Endothelial cell of umbilical vein (primary cell): Measurements from ENCODE around the gene TTC31. TPM values are rescaled to one million over a fixed set of nuclear protein-coding genes. Genes with fewer than 3 reads are reported as not detected.

ENCODE experiments used
- BruUV-seq: library from RNA; stranded (reverse); fragments of 400-500 nt; replicated peaks from 2 replicates; lab custom pipeline; 2021; lab: Mats Ljungman, UMichigan
- CTCF ChIA-PET: fragments of 300-600, 350-600 bp; sonication (Branson Sonifier 250); formaldehyde crosslinking; loops from one replicate; lab custom pipeline; 2021; ENCODE audit warnings: antibody characterized with exemption, inconsistent platforms; lab: Charles Lee
- POLR2A ChIA-PET: fragments of 300-600, 350-600 bp; sonication (Branson Sonifier 250); formaldehyde crosslinking; loops from one replicate; lab custom pipeline; 2021; ENCODE audit warnings: antibody characterized with exemption, inconsistent platforms; lab: Charles Lee
- DNase-seq: peaks from one replicate; pipeline ENCODE4 v3.0.0-alpha.2; 2011; ENCODE audit warnings: low read depth, low spot score
- FAIRE-seq: peaks from 2 replicates; lab custom pipeline; 2011; peaks lifted over from hg19 to GRCh38; lab: Jason Lieb, UNC
- H2AFZ ChIP-seq: 2 replicates; pipeline ENCODE4 v1.6.0; 2012; ENCODE audit warnings: low read depth, low read length, control low read depth, inconsistent platforms
- H3K27ac ChIP-seq: 2 replicates; pipeline ENCODE4 v1.5.1; 2011; ENCODE audit warnings: low read depth, mild to moderate bottlenecking, control low read depth, low read length, moderate library complexity; ENCODE audit not compliant: insufficient read depth
- H3K27me3 ChIP-seq, 2 experiments: 2 replicates each; pipeline versions ENCODE4 v1.6.0 to v1.6.1; 2011; ENCODE audit warnings: low read length in 2 of 2, mixed read lengths in 1 of 2; ENCODE audit not compliant: control insufficient read depth in 2 of 2, insufficient read depth in 2 of 2
- H3K36me3 ChIP-seq, 2 experiments: 2 replicates in 1 of 2; 3 replicates in 1 of 2; pipeline ENCODE4 v1.5.1; 2011; ENCODE audit warnings: low read length in 2 of 2, mild to moderate bottlenecking in 1 of 2, moderate library complexity in 1 of 2; ENCODE audit not compliant: control insufficient read depth in 2 of 2, insufficient read depth in 2 of 2; ENCODE audit errors: extremely low read depth in 1 of 2
- H3K4me1 ChIP-seq: 3 replicates; pipeline ENCODE4 v1.5.1; 2011; ENCODE audit warnings: mild to moderate bottlenecking, low read length; ENCODE audit not compliant: control insufficient read depth, insufficient read depth; ENCODE audit errors: extremely low read depth
- H3K4me2 ChIP-seq: 2 replicates; pipeline ENCODE4 v1.6.1; 2011; ENCODE audit warnings: low read length, control low read depth, mixed read lengths; ENCODE audit not compliant: insufficient read depth
- H3K4me3 ChIP-seq, 3 experiments: fragments of 200-600 bp in 1 of 3; sonication (generic), shearing (Covaris generic) in 1 of 3; replicated peaks in 1 of 3; 2 replicates each; pipeline ENCODE4 v1.5.1; 2011 to 2016; ENCODE audit warnings: control low read depth in 3 of 3, low read length in 3 of 3, mild to moderate bottlenecking in 2 of 3, inconsistent platforms in 1 of 3, low read depth in 1 of 3, moderate library complexity in 1 of 3; ENCODE audit not compliant: insufficient read depth in 1 of 3
- H3K79me2 ChIP-seq: 2 replicates; pipeline ENCODE4 v1.6.0; 2012; ENCODE audit warnings: low read length, inconsistent platforms; ENCODE audit not compliant: control insufficient read depth, insufficient read depth
- H3K9ac ChIP-seq: replicated peaks from 2 replicates; pipeline ENCODE3; 2011; ENCODE audit warnings: low read length, control low read depth; ENCODE audit not compliant: insufficient read depth; ENCODE audit errors: extremely low read depth
- H3K9me1 ChIP-seq: replicated peaks from 3 replicates; pipeline ENCODE4 v1.6.0; 2011; ENCODE audit warnings: mild to moderate bottlenecking, low read length; ENCODE audit not compliant: control insufficient read depth, insufficient read depth; ENCODE audit errors: extremely low read depth
- H3K9me3 ChIP-seq: replicated peaks from 2 replicates; pipeline ENCODE4 v1.5.1; 2012; ENCODE audit warnings: low read length, inconsistent platforms; ENCODE audit not compliant: control insufficient read depth, insufficient read depth
- H4K20me1 ChIP-seq: replicated peaks from 2 replicates; pipeline ENCODE3; 2011; ENCODE audit warnings: mild to moderate bottlenecking, low read length; ENCODE audit not compliant: control insufficient read depth, insufficient read depth; ENCODE audit errors: extremely low read depth
- EZH2 ChIP-seq: IDR thresholded peaks from 2 replicates; pipeline ENCODE4 v1.6.1; 2012; ENCODE audit warnings: borderline replicate concordance, low read depth, mild to moderate bottlenecking, moderate library complexity, low read length, inconsistent platforms; ENCODE audit not compliant: severe bottlenecking
- FOS ChIP-seq: IDR thresholded peaks from 2 replicates; pipeline ENCODE4 v1.6.1; 2011; ENCODE audit warnings: mild to moderate bottlenecking, low read length, moderate library complexity, borderline replicate concordance; ENCODE audit not compliant: insufficient read depth
- GATA2 ChIP-seq: IDR thresholded peaks from 2 replicates; pipeline ENCODE4 v1.7.0; 2011; ENCODE audit warnings: low read depth, mild to moderate bottlenecking, moderate library complexity, mixed read lengths, low read length; ENCODE audit not compliant: insufficient read length, insufficient read depth
- JUN ChIP-seq: IDR thresholded peaks from 2 replicates; pipeline ENCODE4 v1.6.1; 2011; ENCODE audit warnings: borderline replicate concordance, low read depth; ENCODE audit not compliant: insufficient read length, insufficient read depth
- MYC ChIP-seq: IDR thresholded peaks from one replicate; pipeline ENCODE4 v1.6.1; 2011; ENCODE audit warnings: mild to moderate bottlenecking, low read depth, low read length
- POLR2A ChIP-seq: IDR thresholded peaks from 2 replicates; pipeline ENCODE4 v1.6.1; 2012; ENCODE audit warnings: low read depth, mild to moderate bottlenecking, control low read depth, low read length
- POLR2AphosphoS5 ChIP-seq: IDR thresholded peaks from 2 replicates; pipeline ENCODE4 v1.6.1; 2012; ENCODE audit warnings: low read depth, mild to moderate bottlenecking, control low read depth, low read length, moderate library complexity; ENCODE audit not compliant: insufficient read depth
- dilution Hi-C: fragments of 300-500 bp; cut with MboI; formaldehyde crosslinking; loops from one replicate; pipeline ENCODE4 v1.15.0; 2019; ENCODE audit warnings: low sequenced_read_pairs; ENCODE audit not compliant: extremely low pct_ligation_motif_present
- intact Hi-C: fragments of 100-400 bp; cut with micrococcal nuclease; formaldehyde crosslinking; loops from one replicate; pipeline ENCODE4 v1.10.0; 2022
- polyA plus RNA-seq, 4 experiments: library from polyadenylated mRNA; depleted of rRNA in 3 of 4; stranded (reverse) in 3 of 4; unstranded in 1 of 4; fragments of >200 nt; gene quantifications; 2 replicates each; pipeline versions ENCODE4 v1.2.1 to v1.2.3, GENCODE V29; 2011 to 2012; ENCODE audit warnings: missing spikeins in 1 of 4
- total RNA-seq: library from RNA; stranded (reverse); gene quantifications from 2 replicates; pipeline ENCODE4 v1.2.3, GENCODE V29; 2021
- TF ChIP-seq, protein P1 (sequence below): IDR thresholded peaks from 2 replicates; pipeline ENCODE4 v1.6.1; 2011; ENCODE audit not compliant: insufficient read depth, insufficient read length
- TF ChIP-seq, protein P2 (sequence below), 2 donors: IDR thresholded peaks; 1 replicate in 1 of 2; 2 replicates in 1 of 2; pipeline ENCODE4 v1.5.1; 2011; ENCODE audit warnings: low read length in 2 of 2, mild to moderate bottlenecking in 2 of 2, moderate library complexity in 2 of 2, control low read depth in 1 of 2, inconsistent platforms in 1 of 2, low read depth in 1 of 2; ENCODE audit not compliant: insufficient read depth in 1 of 2; ENCODE audit errors: extremely low read depth in 1 of 2

TTC31 gene
- total and polyA plus RNA-seq, 2 donors (not counting 3 experiments of a cell fraction or from before 2014, with no cell fraction given) = 20.1 to 24.1 TPM

DNA sequence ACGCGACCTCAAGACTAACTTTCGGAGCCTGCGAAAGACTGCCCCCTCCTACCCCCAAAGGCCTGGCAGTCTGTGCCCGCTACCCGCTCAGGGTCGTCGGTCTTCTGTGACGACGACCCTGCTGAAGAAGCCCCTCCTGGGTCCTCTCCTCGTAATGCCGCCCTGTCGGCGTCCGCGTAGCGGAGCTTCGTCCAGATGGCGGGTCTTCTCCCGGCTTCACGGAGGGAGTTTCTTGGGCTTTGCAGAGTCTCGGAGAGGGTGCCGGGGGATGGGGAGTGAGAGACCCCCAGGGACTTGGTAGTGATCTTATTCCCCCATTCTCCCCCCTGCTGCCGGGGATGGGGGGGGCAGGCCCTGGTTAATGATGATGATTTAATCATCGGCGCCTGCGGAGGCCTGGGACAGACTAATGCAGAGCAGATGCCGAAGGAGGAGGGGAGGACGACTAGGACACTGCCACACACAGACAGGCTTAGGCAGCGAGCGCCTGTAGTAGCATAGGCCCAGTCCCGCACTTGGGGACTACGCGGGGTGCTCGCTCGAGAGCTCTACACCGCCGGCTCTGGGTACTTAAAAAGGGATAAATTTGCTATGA, 25.1 kb downstream of the TTC31 start:
- POLR2A ChIA-PET = interaction anchor here (1.2 kb wide), 1 partner anchor 21 kb away, joined by 3 read pairs; the partner anchor contains the start of genes AUP1 and HTRA2
- intact Hi-C loops = loop anchor here (1.0 to 2.0 kb wide), 4 partner anchors 21 to 79 kb away; partner anchors contain the start of genes AUP1, DOK1, HTRA2 and TTC31
- no TSS peak for BruUV-seq

DNA sequence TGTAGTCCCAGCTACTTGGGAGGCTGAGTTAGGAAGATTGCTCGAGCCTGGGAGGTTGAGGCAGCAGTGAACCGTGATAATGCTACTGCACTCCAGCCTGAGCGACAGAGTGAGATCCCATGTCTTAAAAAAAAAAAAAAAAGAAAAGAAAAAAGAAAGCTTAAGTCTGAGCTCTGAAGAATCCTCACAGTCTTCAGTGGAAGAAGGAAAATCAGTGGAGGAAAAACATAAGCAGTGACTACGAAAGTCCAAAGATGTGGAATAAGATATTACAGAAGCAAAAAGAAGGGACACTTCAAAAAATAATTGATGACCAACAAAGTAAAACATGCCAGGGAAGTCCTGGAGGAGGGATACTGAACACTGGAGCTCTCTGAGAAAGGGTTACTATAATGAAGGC, 27.4 kb downstream of the TTC31 start:
- H3K36me3 ChIP-seq = peaks cover 0 to 3% of the 10 kb centered on the region in 2 experiments
- peaks cover 15% of the 10 kb centered on the region for H3K4me1 ChIP-seq
- no peak overlapping the region for H2AFZ ChIP-seq
- POLR2A ChIA-PET = interaction anchor here (0.6 kb wide), 1 partner anchor 39 kb away, joined by 3 read pairs; no protein-coding TSS in a partner anchor
- H3K27me3 ChIP-seq = peaks cover 55 to 68% of the 10 kb centered on the region in 2 experiments
- H3K9ac ChIP-seq = no peak overlapping the region
- no peaks in the 10 kb centered on the region for H3K9me1 ChIP-seq
- H4K20me1 ChIP-seq = no peaks in the 10 kb centered on the region
- dilution Hi-C loops = no loop called here
- H3K4me3 ChIP-seq = no peak overlapping the region
- H3K27ac ChIP-seq = no peak overlapping the region
- TF ChIP-seq, protein P1, sequence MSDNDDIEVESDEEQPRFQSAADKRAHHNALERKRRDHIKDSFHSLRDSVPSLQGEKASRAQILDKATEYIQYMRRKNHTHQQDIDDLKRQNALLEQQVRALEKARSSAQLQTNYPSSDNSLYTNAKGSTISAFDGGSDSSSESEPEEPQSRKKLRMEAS = no peak
- TF ChIP-seq JUN (no peak), EZH2 (no peak), FOS (no peak), POLR2A (no peak), MYC (no peak), GATA2 (no peak), POLR2AphosphoS5 (no peak)
- TF ChIP-seq, protein P2, sequence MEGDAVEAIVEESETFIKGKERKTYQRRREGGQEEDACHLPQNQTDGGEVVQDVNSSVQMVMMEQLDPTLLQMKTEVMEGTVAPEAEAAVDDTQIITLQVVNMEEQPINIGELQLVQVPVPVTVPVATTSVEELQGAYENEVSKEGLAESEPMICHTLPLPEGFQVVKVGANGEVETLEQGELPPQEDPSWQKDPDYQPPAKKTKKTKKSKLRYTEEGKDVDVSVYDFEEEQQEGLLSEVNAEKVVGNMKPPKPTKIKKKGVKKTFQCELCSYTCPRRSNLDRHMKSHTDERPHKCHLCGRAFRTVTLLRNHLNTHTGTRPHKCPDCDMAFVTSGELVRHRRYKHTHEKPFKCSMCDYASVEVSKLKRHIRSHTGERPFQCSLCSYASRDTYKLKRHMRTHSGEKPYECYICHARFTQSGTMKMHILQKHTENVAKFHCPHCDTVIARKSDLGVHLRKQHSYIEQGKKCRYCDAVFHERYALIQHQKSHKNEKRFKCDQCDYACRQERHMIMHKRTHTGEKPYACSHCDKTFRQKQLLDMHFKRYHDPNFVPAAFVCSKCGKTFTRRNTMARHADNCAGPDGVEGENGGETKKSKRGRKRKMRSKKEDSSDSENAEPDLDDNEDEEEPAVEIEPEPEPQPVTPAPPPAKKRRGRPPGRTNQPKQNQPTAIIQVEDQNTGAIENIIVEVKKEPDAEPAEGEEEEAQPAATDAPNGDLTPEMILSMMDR (IDR thresholded peaks at IDR 0.05; ENCODE audit: extremely low read depth in 1 of 2, insufficient read depth in 1 of 2, low read depth in 1 of 2, low read length in 2 of 2) = no peak
- DNase-seq = no peak
- no peaks in the 10 kb centered on the region for H3K9me3 ChIP-seq
- intact Hi-C loops = no loop called here
- H3K4me2 ChIP-seq = no peak overlapping the region
- CTCF ChIA-PET = interaction anchor here (0.8 to 1.5 kb wide), 3 partner anchors 10 to 79 kb away, joined by 3 to 4 read pairs (median 3); no protein-coding TSS in a partner anchor
- FAIRE-seq = no peak
- BruUV-seq = no TSS peak
- H3K79me2 ChIP-seq = peaks cover 4% of the 10 kb centered on the region

More for the DNA sequence above, 25.1 kb downstream of the TTC31 start:
- peak overlapping the region; percentile 29 for H2AFZ ChIP-seq
- H3K4me3 ChIP-seq = peak overlapping the region; percentile 3 to 75 (median 37)
- H3K27ac ChIP-seq = no peak overlapping the region
- H3K27me3 ChIP-seq = peaks cover 36 to 46% of the 10 kb centered on the region in 2 experiments
- H3K9ac ChIP-seq = peak overlapping the region; percentile 69
- dilution Hi-C loops = no loop called here
- no peak for FAIRE-seq
- H3K9me3 ChIP-seq = no peaks in the 10 kb centered on the region
- DNase-seq = peak; percentile 21
- H4K20me1 ChIP-seq = no peaks in the 10 kb centered on the region
- H3K9me1 ChIP-seq = no peaks in the 10 kb centered on the region
- H3K79me2 ChIP-seq = peaks cover 4% of the 10 kb centered on the region
- no peak for TF ChIP-seq POLR2A
- TF ChIP-seq EZH2 = peak; percentile 37
- peak overlapping the region; percentile 57 for H3K4me2 ChIP-seq
- CTCF ChIA-PET = interaction anchor here (0.6 to 2.5 kb wide), 4 partner anchors 24 to 86 kb away, joined by 3 to 15 read pairs (median 6); partner anchors contain the start of genes CCDC142 and TTC31
- H3K4me1 ChIP-seq = peaks cover 21% of the 10 kb centered on the region
- H3K36me3 ChIP-seq = peaks cover 0 to 4% of the 10 kb centered on the region in 2 experiments
